ENCODE measurements around the gene RANBP1. TPM values are rescaled to one million over a fixed set of nuclear protein-coding genes. Genes with fewer than 3 reads are reported as not detected.

The RANBP1 gene
- total RNA-seq, 1 donor from 2014 or later = 79.5 TPM

DNA sequence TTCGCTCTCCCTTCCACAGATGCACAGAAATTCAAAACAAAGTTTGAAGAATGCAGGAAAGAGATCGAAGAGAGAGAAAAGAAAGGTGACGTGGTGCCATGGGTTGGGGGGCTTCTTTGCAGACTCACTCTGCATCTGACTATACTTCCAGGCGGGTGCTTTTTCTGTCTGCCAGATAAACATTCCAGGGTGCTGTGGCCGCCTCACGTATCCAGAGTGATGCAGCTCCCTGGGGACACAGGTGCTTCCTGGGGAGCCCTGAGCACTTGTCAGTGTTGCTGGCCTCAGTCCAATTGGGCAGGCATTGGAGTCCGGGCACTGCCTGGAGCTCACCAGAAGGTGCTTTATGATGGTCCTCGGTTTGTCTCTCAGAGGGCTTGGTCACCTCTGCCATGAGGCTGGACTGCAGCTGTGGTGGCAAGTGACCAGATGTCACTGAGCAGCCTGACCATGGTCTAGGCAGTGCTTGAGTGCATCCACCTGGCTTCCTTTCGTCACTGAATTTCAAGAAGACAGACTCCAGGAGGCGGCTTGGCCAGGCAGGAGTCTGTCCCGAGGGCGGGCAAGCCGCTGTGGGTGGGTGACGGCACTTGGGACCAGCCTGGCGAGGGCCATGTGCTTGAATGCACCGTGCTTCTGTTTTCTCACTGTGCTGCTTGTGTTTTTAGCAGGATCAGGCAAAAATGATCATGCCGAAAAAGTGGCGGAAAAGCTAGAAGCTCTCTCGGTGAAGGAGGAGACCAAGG, 10.6 kb downstream of the RANBP1 start:
- Mint-ChIP-seq H3K9me3 (ENCODE audit: low read depth) (no peaks in the 10 kb centered on the region), H3K4me3 (ENCODE audit: unreplicated experiment) (no peak overlapping the region), H3K4me1 (ENCODE audit: low read depth) (no peaks in the 10 kb centered on the region), H3K36me3 (ENCODE audit: low read depth) (peaks cover 16% of the 10 kb centered on the region), H3K27ac (ENCODE audit: unreplicated experiment) (no peak overlapping the region), H3K27me3 (ENCODE audit: low read depth) (no peaks in the 10 kb centered on the region)
- DNase-seq (ENCODE audit: low spot score) = no peak
- TF ChIP-seq, protein P1, sequence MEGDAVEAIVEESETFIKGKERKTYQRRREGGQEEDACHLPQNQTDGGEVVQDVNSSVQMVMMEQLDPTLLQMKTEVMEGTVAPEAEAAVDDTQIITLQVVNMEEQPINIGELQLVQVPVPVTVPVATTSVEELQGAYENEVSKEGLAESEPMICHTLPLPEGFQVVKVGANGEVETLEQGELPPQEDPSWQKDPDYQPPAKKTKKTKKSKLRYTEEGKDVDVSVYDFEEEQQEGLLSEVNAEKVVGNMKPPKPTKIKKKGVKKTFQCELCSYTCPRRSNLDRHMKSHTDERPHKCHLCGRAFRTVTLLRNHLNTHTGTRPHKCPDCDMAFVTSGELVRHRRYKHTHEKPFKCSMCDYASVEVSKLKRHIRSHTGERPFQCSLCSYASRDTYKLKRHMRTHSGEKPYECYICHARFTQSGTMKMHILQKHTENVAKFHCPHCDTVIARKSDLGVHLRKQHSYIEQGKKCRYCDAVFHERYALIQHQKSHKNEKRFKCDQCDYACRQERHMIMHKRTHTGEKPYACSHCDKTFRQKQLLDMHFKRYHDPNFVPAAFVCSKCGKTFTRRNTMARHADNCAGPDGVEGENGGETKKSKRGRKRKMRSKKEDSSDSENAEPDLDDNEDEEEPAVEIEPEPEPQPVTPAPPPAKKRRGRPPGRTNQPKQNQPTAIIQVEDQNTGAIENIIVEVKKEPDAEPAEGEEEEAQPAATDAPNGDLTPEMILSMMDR (IDR thresholded peaks at IDR 0.05) = no peak

- no peak overlapping the region for H3K27ac Mint-ChIP-seq (ENCODE audit: unreplicated experiment)
- peaks cover 13% of the 10 kb centered on the region for H3K36me3 Mint-ChIP-seq (ENCODE audit: low read depth)
- no peak overlapping the region for H3K4me3 Mint-ChIP-seq (ENCODE audit: unreplicated experiment)
- peaks cover under 1% of the 10 kb centered on the region for H3K4me1 Mint-ChIP-seq (ENCODE audit: low read depth)
- no peak for DNase-seq (ENCODE audit: low spot score)
- no peaks in the 10 kb centered on the region for H3K9me3 Mint-ChIP-seq (ENCODE audit: low read depth)
- no peaks in the 10 kb centered on the region for H3K27me3 Mint-ChIP-seq (ENCODE audit: low read depth)
- TF ChIP-seq, protein P1 (IDR thresholded peaks at IDR 0.05) = no peak
Observed at GRCh38 chr22:20127318-20127868, 11.5 kb downstream of the RANBP1 start.

- peaks cover 13% of the 10 kb centered on the region for H3K36me3 Mint-ChIP-seq (ENCODE audit: low read depth)
- H3K9me3 Mint-ChIP-seq (ENCODE audit: low read depth) = no peaks in the 10 kb centered on the region
- TF ChIP-seq, protein P1 (IDR thresholded peaks at IDR 0.05) = no peak
- peaks cover 7% of the 10 kb centered on the region for H3K4me1 Mint-ChIP-seq (ENCODE audit: low read depth)
- DNase-seq (ENCODE audit: low spot score) = no peak
- no peaks in the 10 kb centered on the region for H3K27me3 Mint-ChIP-seq (ENCODE audit: low read depth)
- H3K4me3 Mint-ChIP-seq (ENCODE audit: unreplicated experiment) = no peak overlapping the region
- peak overlapping the region; percentile 59 for H3K27ac Mint-ChIP-seq (ENCODE audit: unreplicated experiment)
Observed at GRCh38 chr22:20127869-20128618, 12.1 kb downstream of the RANBP1 start.

DNA sequence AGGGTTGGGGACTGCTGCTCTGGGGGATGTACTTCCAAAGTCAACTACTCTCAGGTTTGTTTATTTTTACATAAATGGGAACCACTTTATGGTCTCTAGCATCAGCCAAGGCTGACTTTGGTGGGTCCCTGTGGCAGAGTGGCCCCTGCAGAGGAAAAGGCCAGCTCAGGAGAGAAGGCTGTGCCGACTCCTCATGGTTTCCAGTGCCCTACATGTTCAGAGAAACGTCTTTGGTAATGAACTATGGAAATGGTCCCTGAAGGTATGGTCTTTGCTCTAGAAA, 12.7 kb downstream of the RANBP1 start:
- H3K9me3 Mint-ChIP-seq (ENCODE audit: low read depth) = no peaks in the 10 kb centered on the region
- H3K36me3 Mint-ChIP-seq (ENCODE audit: low read depth) = peaks cover 13% of the 10 kb centered on the region
- H3K27me3 Mint-ChIP-seq (ENCODE audit: low read depth) = no peaks in the 10 kb centered on the region
- H3K4me1 Mint-ChIP-seq (ENCODE audit: low read depth) = peaks cover 12% of the 10 kb centered on the region
- H3K4me3 Mint-ChIP-seq (ENCODE audit: unreplicated experiment) = no peak overlapping the region
- peak overlapping the region; percentile 17 for H3K27ac Mint-ChIP-seq (ENCODE audit: unreplicated experiment)
- TF ChIP-seq, protein P1 (IDR thresholded peaks at IDR 0.05) = no peak
- DNase-seq (ENCODE audit: low spot score) = no peak

DNA sequence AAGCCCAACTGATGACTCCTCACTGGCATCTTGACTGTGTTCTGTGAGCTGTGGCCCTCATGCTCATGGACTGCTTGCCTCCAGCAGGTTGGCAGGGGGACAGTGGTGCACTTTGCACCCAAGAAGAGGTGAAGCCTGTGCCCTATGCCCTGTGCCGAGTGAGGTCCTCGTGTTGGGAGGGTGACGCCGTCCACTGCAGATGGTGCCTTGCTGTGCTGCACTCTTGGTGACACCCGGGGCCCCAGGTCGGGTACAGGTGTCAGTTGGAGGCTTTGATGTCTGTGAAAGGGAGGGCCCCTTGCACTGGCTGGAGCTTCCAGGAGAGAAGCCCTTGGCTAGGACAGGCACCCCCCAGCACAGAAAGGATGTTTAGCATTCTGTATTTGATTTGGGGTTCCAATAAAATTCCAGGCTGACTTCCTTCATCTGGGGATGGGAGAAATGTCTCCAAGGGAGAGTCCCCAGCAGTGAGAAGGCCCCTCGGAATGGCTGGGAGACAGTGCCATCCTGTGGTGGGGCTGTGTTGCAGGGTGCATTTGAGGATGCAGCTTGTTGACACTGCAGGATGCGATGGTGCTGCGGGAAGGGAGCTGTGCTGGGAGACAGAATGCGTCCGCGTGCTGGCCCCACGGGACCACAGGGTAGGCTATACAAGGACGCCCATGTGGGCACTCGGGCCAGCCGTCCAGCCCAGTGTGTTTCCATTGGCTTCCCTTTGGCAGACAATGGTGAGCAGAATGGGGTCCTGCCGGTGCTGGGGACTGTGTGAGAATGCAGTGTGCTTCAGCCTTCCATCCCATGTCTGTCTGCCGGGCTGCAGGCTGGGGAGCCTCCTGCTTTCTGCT, 13.2 kb downstream of the RANBP1 start:
- Mint-ChIP-seq H3K9me3 (ENCODE audit: low read depth) (no peaks in the 10 kb centered on the region), H3K36me3 (ENCODE audit: low read depth) (peaks cover 12% of the 10 kb centered on the region), H3K4me1 (ENCODE audit: low read depth) (peaks cover 16% of the 10 kb centered on the region), H3K27me3 (ENCODE audit: low read depth) (no peaks in the 10 kb centered on the region), H3K4me3 (ENCODE audit: unreplicated experiment) (no peak overlapping the region), H3K27ac (ENCODE audit: unreplicated experiment) (peak overlapping the region; percentile 49)
- DNase-seq (ENCODE audit: low spot score) = no peak
- TF ChIP-seq, protein P1 (IDR thresholded peaks at IDR 0.05) = peak; percentile 64
